GM18499 (cell line): ENCODE data around the gene CCDC134.
"Not testable (repeated sequence)": the region's sequence is repeated elsewhere in the genome, so short reads cannot be mapped to it uniquely, and the experiment has no call there.

Source experiments
- ATAC-seq: cut with Tn5 transposase; IDR thresholded peaks from one replicate; pipeline ENCODE4 v1.9.1; 2021; ENCODE audit warnings: moderate number of reproducible peaks; ENCODE audit not compliant: insufficient read depth, unreplicated experiment

CCDC134 gene

GRCh38 chr22:41838842-41839618 lies 38.6 kb downstream of the CCDC134 start:
- no peak for ATAC-seq

- ATAC-seq = no peak
Measured at GRCh38 chr22:41840216-41840615, 39.7 kb downstream of the CCDC134 start.

- no peak for ATAC-seq
Measured at GRCh38 chr22:41841085-41841712, 40.7 kb downstream of the CCDC134 start.

- ATAC-seq = no peak
Measured at GRCh38 chr22:41842996-41843970, 42.8 kb downstream of the CCDC134 start.

GRCh38 chr22:41844036-41844435 lies 43.6 kb downstream of the CCDC134 start:
- no peak for ATAC-seq

GRCh38 chr22:41844513-41844912 lies 44.0 kb downstream of the CCDC134 start:
- ATAC-seq = no peak

GRCh38 chr22:41845380-41846267 lies 45.1 kb downstream of the CCDC134 start:
- ATAC-seq = no peak

GRCh38 chr22:41846268-41846987 lies 45.9 kb downstream of the CCDC134 start:
- ATAC-seq = no peak

GRCh38 chr22:41847300-41847699 lies 46.8 kb downstream of the CCDC134 start:
- no peak for ATAC-seq

GRCh38 chr22:41848468-41848867 lies 48.0 kb downstream of the CCDC134 start:
- ATAC-seq = no peak

GRCh38 chr22:41856469-41856868 lies 56.0 kb downstream of the CCDC134 start:
- ATAC-seq = no peak

GRCh38 chr22:41857155-41857859 lies 56.8 kb downstream of the CCDC134 start:
- ATAC-seq = no peak

- ATAC-seq = no peak
Measured at GRCh38 chr22:41857860-41858199, 57.4 kb downstream of the CCDC134 start.

GRCh38 chr22:41862160-41862529 lies 61.7 kb downstream of the CCDC134 start:
- no peak for ATAC-seq

- no peak for ATAC-seq
Measured at GRCh38 chr22:41862530-41863266, 62.2 kb downstream of the CCDC134 start.

GRCh38 chr22:41863472-41863871 lies 63.0 kb downstream of the CCDC134 start:
- ATAC-seq = no peak

GRCh38 chr22:41868556-41868955 lies 68.1 kb downstream of the CCDC134 start:
- ATAC-seq = no peak

- ATAC-seq = not testable (repeated sequence)
Measured at GRCh38 chr22:41870081-41870480, 69.6 kb downstream of the CCDC134 start.
